Caco-2 (cell line): Measurements from ENCODE around the gene ZMYND12. TPM values are rescaled to one million over a fixed set of nuclear protein-coding genes. Genes with fewer than 3 reads are reported as not detected.

ENCODE experiments used
- BruUV-seq: library from RNA; stranded (reverse); fragments of 400-500 nt; replicated peaks from 2 replicates; lab custom pipeline; 2021; lab: Mats Ljungman, UMichigan
- CTCF ChIA-PET: fragments of 300-600 bp; sonication (Branson Sonifier 250); formaldehyde crosslinking; loops from one replicate; lab custom pipeline; 2022; ENCODE audit warnings: antibody characterized with exemption; lab: Charles Lee
- POLR2A ChIA-PET: fragments of 300-600 bp; sonication (Branson Sonifier 250); formaldehyde crosslinking; loops from one replicate; lab custom pipeline; 2022; ENCODE audit warnings: antibody characterized with exemption; lab: Charles Lee
- DNase-seq, 2 experiments: peaks; one replicate each; pipeline versions ENCODE4 v3.0.0 to v3.0.0-alpha.2; 2020 to 2022
- H3K27me3 ChIP-seq: replicated peaks from 2 replicates; pipeline ENCODE4 v1.6.0; 2011; ENCODE audit warnings: low read length; ENCODE audit not compliant: control insufficient read depth, insufficient read depth
- H3K36me3 ChIP-seq: 2 replicates; pipeline ENCODE4 v1.5.1; 2011; ENCODE audit warnings: low read length; ENCODE audit not compliant: control insufficient read depth, insufficient read depth
- H3K4me1 ChIP-seq: fragments of 250-450 bp; sonication (Bioruptor Pico); 2 replicates; pipeline ENCODE4 v1.5.1; 2020; ENCODE audit warnings: mild to moderate bottlenecking
- H3K4me3 ChIP-seq: 2 replicates; pipeline ENCODE4 v1.5.1; 2011; ENCODE audit warnings: low read depth, mild to moderate bottlenecking, control low read depth, low read length
- H3K9me3 ChIP-seq: fragments of 250-450 bp; sonication (Bioruptor Pico); 2 replicates; pipeline ENCODE4 v1.5.1; 2020; ENCODE audit warnings: mild to moderate bottlenecking, moderate library complexity
- H3K27ac Mint-ChIP-seq: one replicate; pipeline ENCODE4 v1.8.0; 2022; ENCODE audit warnings: mixed read lengths; ENCODE audit not compliant: unreplicated experiment
- H3K27me3 Mint-ChIP-seq: one replicate; pipeline ENCODE4 v1.8.0; 2022; ENCODE audit warnings: mixed read lengths; ENCODE audit not compliant: insufficient read depth, unreplicated experiment
- H3K36me3 Mint-ChIP-seq: one replicate; pipeline ENCODE4 v1.8.0; 2022; ENCODE audit warnings: mild to moderate bottlenecking, mixed read lengths; ENCODE audit not compliant: insufficient read depth, unreplicated experiment
- H3K4me1 Mint-ChIP-seq: one replicate; pipeline ENCODE4 v1.8.0; 2022; ENCODE audit warnings: low read depth, mixed read lengths; ENCODE audit not compliant: unreplicated experiment
- H3K4me3 Mint-ChIP-seq: one replicate; pipeline ENCODE4 v1.8.0; 2022; ENCODE audit warnings: mild to moderate bottlenecking, moderate library complexity, mixed read lengths; ENCODE audit not compliant: unreplicated experiment
- H3K9me3 Mint-ChIP-seq: one replicate; pipeline ENCODE4 v1.8.0; 2022; ENCODE audit warnings: mixed read lengths; ENCODE audit not compliant: unreplicated experiment
- intact Hi-C: fragments of 100-400 bp; cut with micrococcal nuclease; formaldehyde crosslinking; loops from one replicate; pipeline ENCODE4 v1.10.0; 2022; ENCODE audit not compliant: unreplicated experiment
- total RNA-seq: library from RNA; stranded (reverse); gene quantifications from 2 replicates; pipeline ENCODE4 v1.2.3, GENCODE V29; 2022
- TF ChIP-seq, protein P1 (sequence below), 2 experiments: fragments of 200-600 bp in 1 of 2; IDR thresholded peaks; 1 replicate in 1 of 2; 2 replicates in 1 of 2; pipeline versions ENCODE4 v1.5.1 to v1.8.0; 2011 to 2022; ENCODE audit warnings: antibody characterized with exemption in 1 of 2, control low read depth in 1 of 2, inconsistent platforms in 1 of 2, low read depth in 1 of 2, low read length in 1 of 2, mild to moderate bottlenecking in 1 of 2, moderate library complexity in 1 of 2; ENCODE audit not compliant: insufficient read depth in 1 of 2, severe bottlenecking in 1 of 2, unreplicated experiment in 1 of 2

ZMYND12 gene
- total RNA-seq, 1 experiment from 2014 or later = 0.36 TPM

DNA sequence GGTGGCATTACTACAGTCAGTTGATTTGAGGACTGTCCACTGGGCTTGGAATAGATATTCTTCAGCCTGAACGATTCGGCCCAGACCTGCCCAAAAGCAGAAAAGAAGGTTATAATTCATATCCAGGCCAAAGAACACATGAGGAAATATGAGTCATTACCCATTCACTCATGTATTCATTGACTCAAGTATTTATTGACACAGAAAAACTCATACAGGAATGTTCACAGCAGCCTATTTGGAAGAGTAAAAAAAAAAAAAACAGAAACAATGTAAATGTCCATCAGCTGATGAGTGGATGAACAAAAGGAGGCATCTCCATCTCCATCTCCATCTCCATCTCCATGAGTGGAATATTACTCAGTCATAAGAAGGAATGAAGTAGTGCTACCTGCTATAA, 15.9 kb downstream of the ZMYND12 start:
- no peak for DNase-seq
- CTCF ChIA-PET = no interaction called here

DNA sequence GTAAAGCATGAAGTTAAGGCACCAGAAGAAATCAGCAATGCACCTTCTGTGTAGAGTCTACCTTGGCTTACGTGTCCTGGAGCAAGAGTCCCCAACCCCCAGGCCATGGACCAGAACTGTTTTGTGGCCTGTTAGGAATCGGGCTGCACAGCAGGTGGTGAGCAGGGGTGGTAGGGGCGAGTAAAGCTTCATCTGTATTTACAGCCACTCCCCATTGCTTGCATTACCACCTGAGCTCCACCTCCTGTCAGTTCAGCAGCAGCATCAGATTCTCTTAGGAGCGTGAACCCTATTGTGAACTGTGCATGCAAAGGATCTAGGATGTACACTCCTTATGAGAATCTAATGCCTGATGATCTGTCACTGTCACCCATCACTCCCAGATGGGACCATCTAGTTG, 21.5 kb downstream of the ZMYND12 start:
- ChIA-PET POLR2A (no interaction called here), CTCF (no interaction called here)
- DNase-seq = no peak
- H3K4me1 ChIP-seq = peaks cover 22% of the 10 kb centered on the region
- no peaks in the 10 kb centered on the region for H3K36me3 ChIP-seq
- no TSS peak for BruUV-seq
- Mint-ChIP-seq H3K36me3 (no peaks in the 10 kb centered on the region), H3K9me3 (no peaks in the 10 kb centered on the region), H3K4me3 (no peak overlapping the region), H3K27me3 (no peaks in the 10 kb centered on the region), H3K27ac (no peak overlapping the region), H3K4me1 (peaks cover 13% of the 10 kb centered on the region)
- TF ChIP-seq, protein P1, sequence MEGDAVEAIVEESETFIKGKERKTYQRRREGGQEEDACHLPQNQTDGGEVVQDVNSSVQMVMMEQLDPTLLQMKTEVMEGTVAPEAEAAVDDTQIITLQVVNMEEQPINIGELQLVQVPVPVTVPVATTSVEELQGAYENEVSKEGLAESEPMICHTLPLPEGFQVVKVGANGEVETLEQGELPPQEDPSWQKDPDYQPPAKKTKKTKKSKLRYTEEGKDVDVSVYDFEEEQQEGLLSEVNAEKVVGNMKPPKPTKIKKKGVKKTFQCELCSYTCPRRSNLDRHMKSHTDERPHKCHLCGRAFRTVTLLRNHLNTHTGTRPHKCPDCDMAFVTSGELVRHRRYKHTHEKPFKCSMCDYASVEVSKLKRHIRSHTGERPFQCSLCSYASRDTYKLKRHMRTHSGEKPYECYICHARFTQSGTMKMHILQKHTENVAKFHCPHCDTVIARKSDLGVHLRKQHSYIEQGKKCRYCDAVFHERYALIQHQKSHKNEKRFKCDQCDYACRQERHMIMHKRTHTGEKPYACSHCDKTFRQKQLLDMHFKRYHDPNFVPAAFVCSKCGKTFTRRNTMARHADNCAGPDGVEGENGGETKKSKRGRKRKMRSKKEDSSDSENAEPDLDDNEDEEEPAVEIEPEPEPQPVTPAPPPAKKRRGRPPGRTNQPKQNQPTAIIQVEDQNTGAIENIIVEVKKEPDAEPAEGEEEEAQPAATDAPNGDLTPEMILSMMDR (IDR thresholded peaks at IDR 0.05; ENCODE audit: insufficient read depth in 1 of 2, low read depth in 1 of 2, low read length in 1 of 2, severe bottlenecking in 1 of 2, unreplicated experiment in 1 of 2) = no peak
- H3K4me3 ChIP-seq = no peak overlapping the region
- H3K27me3 ChIP-seq = no peaks in the 10 kb centered on the region
- H3K9me3 ChIP-seq = no peaks in the 10 kb centered on the region
- intact Hi-C loops = no loop called here

More for the DNA sequence above, 15.9 kb downstream of the ZMYND12 start:
- no peak overlapping the region for H3K4me3 ChIP-seq
- no peaks in the 10 kb centered on the region for H3K9me3 Mint-ChIP-seq
- no peaks in the 10 kb centered on the region for H3K27me3 Mint-ChIP-seq
- intact Hi-C loops = no loop called here
- H3K36me3 ChIP-seq = no peaks in the 10 kb centered on the region
- POLR2A ChIA-PET = no interaction called here
- no peak overlapping the region for H3K4me3 Mint-ChIP-seq
- BruUV-seq = no TSS peak
- TF ChIP-seq, protein P1 (IDR thresholded peaks at IDR 0.05; ENCODE audit: insufficient read depth in 1 of 2, low read depth in 1 of 2, low read length in 1 of 2, severe bottlenecking in 1 of 2, unreplicated experiment in 1 of 2) = no peak
- no peaks in the 10 kb centered on the region for H3K27me3 ChIP-seq
- peaks cover 6% of the 10 kb centered on the region for H3K4me1 Mint-ChIP-seq
- H3K27ac Mint-ChIP-seq = no peak overlapping the region
- no peaks in the 10 kb centered on the region for H3K4me1 ChIP-seq
- no peaks in the 10 kb centered on the region for H3K36me3 Mint-ChIP-seq
- no peaks in the 10 kb centered on the region for H3K9me3 ChIP-seq

DNA sequence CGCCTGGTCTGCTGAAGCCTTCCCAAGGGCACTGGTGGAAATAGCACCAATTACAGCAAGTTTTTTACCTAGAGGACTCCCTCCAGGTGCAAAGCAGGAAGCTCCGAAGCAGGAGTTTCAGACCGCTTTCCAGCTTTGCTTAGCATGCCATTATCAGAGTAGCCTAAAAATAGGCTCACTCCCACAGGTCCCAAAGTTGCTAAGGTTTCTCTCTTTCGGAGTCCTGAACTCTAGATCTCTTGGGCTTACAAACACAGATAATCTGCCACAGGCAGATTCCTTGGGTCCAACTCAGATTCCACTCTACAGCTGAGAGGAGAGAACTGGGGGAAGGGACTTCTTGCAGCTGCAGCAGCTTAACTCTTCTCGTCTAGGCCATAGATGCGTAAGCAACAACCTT, 22.5 kb downstream of the ZMYND12 start:
- BruUV-seq = no TSS peak
- H3K4me3 Mint-ChIP-seq = no peak overlapping the region
- H3K36me3 Mint-ChIP-seq = no peaks in the 10 kb centered on the region
- Histone ChIP-seq H3K4me3 (no peak overlapping the region), H3K36me3 (no peaks in the 10 kb centered on the region), H3K4me1 (peaks cover 22% of the 10 kb centered on the region), H3K9me3 (no peaks in the 10 kb centered on the region), H3K27me3 (no peaks in the 10 kb centered on the region)
- TF ChIP-seq, protein P1 (IDR thresholded peaks at IDR 0.05; ENCODE audit: insufficient read depth in 1 of 2, low read depth in 1 of 2, low read length in 1 of 2, severe bottlenecking in 1 of 2, unreplicated experiment in 1 of 2) = no peak
- H3K9me3 Mint-ChIP-seq = no peaks in the 10 kb centered on the region
- no peaks in the 10 kb centered on the region for H3K27me3 Mint-ChIP-seq
- CTCF ChIA-PET = no interaction called here
- no peak for DNase-seq
- no peak overlapping the region for H3K27ac Mint-ChIP-seq
- POLR2A ChIA-PET = no interaction called here
- peaks cover 13% of the 10 kb centered on the region for H3K4me1 Mint-ChIP-seq
- intact Hi-C loops = no loop called here
